GM21526 (cell line): ENCODE data around the gene PKN2.

Experiments used
- ATAC-seq: cut with Tn5 transposase; IDR thresholded peaks from one replicate; pipeline ENCODE4 v1.9.1; 2021; ENCODE audit warnings: moderate library complexity; ENCODE audit not compliant: unreplicated experiment, low FRiP score

Gene PKN2

GRCh38 chr1:88683541-88684481 lies at the start of gene PKN2:
Gene PKN2, plus strand, starts transcription at chr1:88684273. Its CDS starts 308 bp downstream, at chr1:88684581.
- ATAC-seq, result peak; percentile 86

GRCh38 chr1:88634538-88634937 lies 49.5 kb upstream of the PKN2 start:
- ATAC-seq, result no peak

- ATAC-seq, result no peak
These were observed 44.0 kb upstream of the PKN2 start for GRCh38 chr1:88640060-88640459.

GRCh38 chr1:88645886-88646285 lies 38.2 kb upstream of the PKN2 start:
- no peak for ATAC-seq

GRCh38 chr1:88646476-88647248 lies 37.4 kb upstream of the PKN2 start:
- no peak for ATAC-seq

GRCh38 chr1:88647249-88647645 lies 36.8 kb upstream of the PKN2 start:
- ATAC-seq, result no peak

- no peak for ATAC-seq
These were observed 36.2 kb upstream of the PKN2 start for GRCh38 chr1:88647749-88648415.

GRCh38 chr1:88648706-88649105 lies 35.4 kb upstream of the PKN2 start:
- ATAC-seq, result no peak

GRCh38 chr1:88649932-88650331 lies 34.1 kb upstream of the PKN2 start:
- ATAC-seq, result no peak

GRCh38 chr1:88650676-88651418 lies 33.2 kb upstream of the PKN2 start:
- no peak for ATAC-seq

- ATAC-seq, result no peak
These were observed 28.9 kb upstream of the PKN2 start for GRCh38 chr1:88655140-88655539.

- no peak for ATAC-seq
These were observed 28.3 kb upstream of the PKN2 start for GRCh38 chr1:88655685-88656299.

GRCh38 chr1:88658419-88658818 lies 25.7 kb upstream of the PKN2 start:
- no peak for ATAC-seq

GRCh38 chr1:88659552-88659951 lies 24.5 kb upstream of the PKN2 start:
- no peak for ATAC-seq

GRCh38 chr1:88661188-88661587 lies 22.9 kb upstream of the PKN2 start:
- ATAC-seq, result no peak

- no peak for ATAC-seq
These were observed 21.9 kb upstream of the PKN2 start for GRCh38 chr1:88661951-88662699.

GRCh38 chr1:88662723-88663122 lies 21.4 kb upstream of the PKN2 start:
- ATAC-seq, result no peak

- ATAC-seq, result no peak
These were observed 15.7 kb upstream of the PKN2 start for GRCh38 chr1:88668405-88668804.

GRCh38 chr1:88670462-88670861 lies 13.6 kb upstream of the PKN2 start:
- ATAC-seq, result no peak
